GM23338 (cell line): ENCODE data around the gene H2BK1. TPM values are rescaled to one million over a fixed set of nuclear protein-coding genes. Genes with fewer than 3 reads are reported as not detected.

Source experiments
- ATAC-seq: fragments of 200-7000 bp; cut with Tn5 transposase; 3 replicates; pipeline ENCODE4 v1.9.1; 2020
- DNase-seq: peaks from one replicate; pipeline ENCODE4 v3.0.0-alpha.2; 2015; ENCODE audit warnings: low spot score
- H2AFZ ChIP-seq: fragments of 200-600 bp; sonication (generic); 2 replicates; pipeline ENCODE4 v1.8.0; 2016; ENCODE audit warnings: antibody characterized with exemption, mild to moderate bottlenecking, moderate library complexity
- H3F3A ChIP-seq: fragments of 200-600 bp; sonication (generic); replicated peaks from 2 replicates; pipeline ENCODE4 v1.8.0; 2017; ENCODE audit warnings: antibody characterized with exemption, mixed run types, low read depth
- H3K27ac ChIP-seq: fragments of 200-600 bp; sonication (generic); 2 replicates; pipeline ENCODE4 v1.6.1; 2016; ENCODE audit warnings: low read depth
- H3K27me3 ChIP-seq: fragments of 200-600 bp; sonication (generic); 2 replicates; pipeline ENCODE4 v1.8.0; 2016; ENCODE audit warnings: mild to moderate bottlenecking, mixed run types, moderate library complexity; ENCODE audit not compliant: insufficient read depth
- H3K36me3 ChIP-seq: fragments of 200-600 bp; sonication (generic); 2 replicates; pipeline ENCODE4 v1.8.0; 2016; ENCODE audit warnings: mild to moderate bottlenecking; ENCODE audit not compliant: insufficient read depth
- H3K4me1 ChIP-seq: fragments of 200-600 bp; sonication (generic); 2 replicates; pipeline ENCODE4 v1.8.0; 2016; ENCODE audit warnings: mild to moderate bottlenecking, moderate library complexity; ENCODE audit not compliant: insufficient read depth
- H3K4me2 ChIP-seq: fragments of 200-600 bp; sonication (generic); 2 replicates; pipeline ENCODE4 v1.7.1; 2017; ENCODE audit warnings: mixed run types
- H3K4me3 ChIP-seq: fragments of 200-600 bp; sonication (generic); 2 replicates; pipeline ENCODE4 v1.6.1; 2016; ENCODE audit warnings: mixed run types
- H3K79me2 ChIP-seq: fragments of 200-600 bp; sonication (generic); replicated peaks from 2 replicates; pipeline ENCODE4 v1.8.0; 2017; ENCODE audit warnings: mild to moderate bottlenecking; ENCODE audit not compliant: insufficient read depth
- H3K9me2 ChIP-seq: fragments of 200-600 bp; sonication (generic); 2 replicates; pipeline ENCODE4 v1.8.0; 2017; ENCODE audit not compliant: insufficient read depth
- H4K20me1 ChIP-seq: fragments of 200-600 bp; sonication (generic); replicated peaks from 2 replicates; pipeline ENCODE4 v1.8.0; 2017; ENCODE audit warnings: mild to moderate bottlenecking; ENCODE audit not compliant: insufficient read depth
- H3K27ac Mint-ChIP-seq: 2 replicates; pipeline ENCODE4 v1.8.0; 2020; ENCODE audit warnings: inconsistent platforms, mild to moderate bottlenecking, moderate library complexity, mixed read lengths
- H3K27me3 Mint-ChIP-seq: 3 replicates; pipeline ENCODE4 v1.8.0; 2022; ENCODE audit warnings: low read depth, mild to moderate bottlenecking, moderate library complexity, mixed read lengths, inconsistent platforms; ENCODE audit not compliant: insufficient read depth, poor library complexity
- H3K36me3 Mint-ChIP-seq: 3 replicates; pipeline ENCODE4 v1.8.0; 2021; ENCODE audit warnings: low read depth, mild to moderate bottlenecking, inconsistent platforms, moderate library complexity, mixed read lengths
- H3K4me1 Mint-ChIP-seq: 3 replicates; pipeline ENCODE4 v1.8.0; 2020; ENCODE audit warnings: mild to moderate bottlenecking, inconsistent platforms, mixed read lengths
- H3K4me3 Mint-ChIP-seq: 3 replicates; pipeline ENCODE4 v1.8.0; 2021; ENCODE audit warnings: moderate library complexity, mild to moderate bottlenecking, inconsistent platforms, mixed read lengths
- H3K9me3 Mint-ChIP-seq: 3 replicates; pipeline ENCODE4 v1.8.0; 2020; ENCODE audit warnings: moderate library complexity, mild to moderate bottlenecking, inconsistent platforms, mixed read lengths
- CREB1 ChIP-seq: fragments of 250-450 bp; sonication (Bioruptor Pico); IDR thresholded peaks from 2 replicates; pipeline ENCODE4 v1.5.0; 2020; ENCODE audit warnings: low read depth, mild to moderate bottlenecking, moderate library complexity
- CTCF ChIP-seq, 2 experiments: fragments of 200-600 bp in 1 of 2; sonication (generic) in 1 of 2; conservative IDR thresholded peaks; 2 replicates each; pipeline versions ENCODE4 v1.5.1 to v1.6.1; 2016 to 2017; ENCODE audit warnings: antibody characterized with exemption in 2 of 2, low read depth in 2 of 2, mild to moderate bottlenecking in 2 of 2, moderate library complexity in 1 of 2
- EZH2 ChIP-seq: fragments of 200-600 bp; sonication (generic); IDR thresholded peaks from one replicate; pipeline ENCODE4 v1.8.0; 2017; ENCODE audit warnings: antibody characterized with exemption, mild to moderate bottlenecking, low read depth; ENCODE audit not compliant: unreplicated experiment
- EZH2phosphoT487 ChIP-seq: fragments of 200-600 bp; sonication (generic); IDR thresholded peaks from one replicate; pipeline ENCODE4 v1.8.1; 2018; ENCODE audit warnings: antibody characterized with exemption; ENCODE audit not compliant: unreplicated experiment
- JUNB ChIP-seq: IDR thresholded peaks from one replicate; pipeline ENCODE4 v1.6.1; 2016; ENCODE audit warnings: antibody characterized with exemption; ENCODE audit not compliant: unreplicated experiment
- NANOG ChIP-seq: IDR thresholded peaks from 2 replicates; pipeline ENCODE4 v1.6.1; 2016; ENCODE audit warnings: antibody characterized with exemption, borderline replicate concordance
- POLR2AphosphoS5 ChIP-seq: IDR thresholded peaks from 2 replicates; pipeline ENCODE4 v1.6.1; 2016; ENCODE audit warnings: antibody characterized with exemption, low read depth
- STAT1 ChIP-seq: IDR thresholded peaks from one replicate; pipeline ENCODE4 v1.6.1; 2016; ENCODE audit warnings: antibody characterized with exemption; ENCODE audit not compliant: unreplicated experiment
- ZNF114 ChIP-seq: fragments of 250-450 bp; sonication (Bioruptor Pico); IDR thresholded peaks from 2 replicates; pipeline ENCODE4 v1.5.0; 2020; ENCODE audit warnings: mild to moderate bottlenecking, moderate library complexity
- ZNF331 ChIP-seq: fragments of 250-450 bp; sonication (Bioruptor Pico); IDR thresholded peaks from 2 replicates; pipeline ENCODE4 v1.5.0; 2020; ENCODE audit warnings: low read depth, mild to moderate bottlenecking, moderate library complexity
- polyA plus RNA-seq: library from polyadenylated mRNA; unstranded; fragments of >200 nt; fragmentation: Nextera tagmentation; extraction: Ambion mirVana; gene quantifications from 2 replicates; pipeline ENCODE4 v1.2.1, GENCODE V29; 2016
- total RNA-seq: library from RNA; depleted of rRNA; stranded (reverse); fragments of >200 nt; shearing (Covaris generic); gene quantifications from 2 replicates; pipeline ENCODE4 v1.2.3, GENCODE V29; 2014

The H2BK1 gene
- total and polyA plus RNA-seq, 2 experiments from 2014 or later, result not detected

DNA sequence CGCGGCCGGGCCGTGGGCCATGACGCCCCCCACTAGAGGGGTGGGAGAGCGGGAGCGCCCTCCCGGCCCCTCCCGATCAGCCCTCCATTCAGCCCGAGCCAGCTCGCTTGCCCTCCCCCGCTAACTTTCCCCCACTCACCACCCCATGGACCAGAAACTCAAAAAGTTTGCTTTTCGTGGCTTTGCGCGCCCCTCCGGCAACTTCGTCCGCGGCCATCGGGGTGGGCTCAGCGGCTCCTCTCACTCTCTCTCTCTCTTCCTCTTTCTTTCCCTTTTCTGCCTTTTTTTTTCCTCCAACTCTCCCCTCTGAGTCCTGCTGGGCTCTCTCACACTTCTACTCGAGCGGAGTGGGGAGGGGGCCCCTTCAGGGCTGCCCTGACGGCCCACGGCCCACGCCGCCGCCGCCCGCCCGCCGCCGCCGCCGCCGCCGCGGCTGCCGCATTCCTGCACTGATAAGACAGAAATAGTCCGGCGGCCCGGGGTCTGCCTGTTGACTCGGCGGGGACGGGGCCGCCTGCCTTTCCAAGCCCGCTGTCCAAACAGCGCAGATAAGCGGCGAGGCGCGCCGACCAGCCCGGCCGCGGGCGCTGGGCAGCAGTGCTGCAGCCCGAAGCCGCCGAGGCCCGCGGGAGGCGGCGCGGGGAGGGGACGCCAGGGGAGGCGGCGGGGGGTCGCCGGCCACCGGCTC lies 38.2 kb upstream of the H2BK1 start, which contains the start of gene SMARCD3:
Gene SMARCD3 (minus strand): TSS at position 349 of the 688 bp plus-strand sequence. CDS start 132 bp downstream, at position 217.
- Histone ChIP-seq H4K20me1 (no peaks in the 10 kb centered on the region), H3K36me3 (no peaks in the 10 kb centered on the region), H3K4me3 (peak within 1 kb of the TSS; percentile 59), H3K9me2 (no peaks in the 10 kb centered on the region), H2AFZ (peak within 1 kb of the TSS; percentile 83; the same call in 1 of the 2 replicates), H3K4me1 (peaks cover 50% of the 10 kb centered on the region), H3K79me2 (no peaks in the 10 kb centered on the region), H3K27me3 (peaks cover 88% of the 10 kb centered on the region), H3F3A (peaks cover 10% of the 10 kb centered on the region), H3K4me2 (peak within 1 kb of the TSS; percentile 86), H3K27ac (no peak within 1 kb of the TSS)
- DNase-seq (peak; percentile 73), ATAC-seq (peak; percentile 1; the same call in 2 of the 3 replicates)
- Mint-ChIP-seq H3K4me3 (peak within 1 kb of the TSS; percentile 81), H3K27me3 (peaks cover 74% of the 10 kb centered on the region), H3K27ac (no peak within 1 kb of the TSS), H3K9me3 (no peaks in the 10 kb centered on the region; the same call in 2 of the 3 replicates), H3K4me1 (peaks cover 64% of the 10 kb centered on the region), H3K36me3 (no peaks in the 10 kb centered on the region; the same call in 2 of the 3 replicates)
- TF ChIP-seq EZH2phosphoT487, result no peak
- no peak for TF ChIP-seq ZNF331 (CRISPR knock-in tag)
- peak; percentile 66 for TF ChIP-seq EZH2

GRCh38 chr7:151247611-151248345 lies 37.5 kb upstream of the H2BK1 start:
- Histone ChIP-seq H3K27ac (no peak overlapping the region), H3K4me1 (peaks cover 44% of the 10 kb centered on the region), H3K79me2 (no peaks in the 10 kb centered on the region), H2AFZ (0 out of 2 replicates have a peak overlapping the region, but pooled peaks have one; percentile 83), H3K4me2 (peak overlapping the region; percentile 86), H3F3A (peaks cover 8% of the 10 kb centered on the region), H3K4me3 (peak overlapping the region; percentile 59), H3K27me3 (peaks cover 81% of the 10 kb centered on the region), H3K9me2 (no peaks in the 10 kb centered on the region), H4K20me1 (no peaks in the 10 kb centered on the region), H3K36me3 (no peaks in the 10 kb centered on the region)
- Mint-ChIP-seq H3K36me3 (no peaks in the 10 kb centered on the region; the same call in 2 of the 3 replicates), H3K4me3 (peak overlapping the region; percentile 81), H3K27ac (no peak overlapping the region), H3K9me3 (no peaks in the 10 kb centered on the region; the same call in 2 of the 3 replicates), H3K27me3 (peaks cover 71% of the 10 kb centered on the region), H3K4me1 (peaks cover 66% of the 10 kb centered on the region)
- peak; percentile 74 for TF ChIP-seq EZH2
- TF ChIP-seq STAT1, result no peak
- DNase-seq (no peak), ATAC-seq (no peak)

DNA sequence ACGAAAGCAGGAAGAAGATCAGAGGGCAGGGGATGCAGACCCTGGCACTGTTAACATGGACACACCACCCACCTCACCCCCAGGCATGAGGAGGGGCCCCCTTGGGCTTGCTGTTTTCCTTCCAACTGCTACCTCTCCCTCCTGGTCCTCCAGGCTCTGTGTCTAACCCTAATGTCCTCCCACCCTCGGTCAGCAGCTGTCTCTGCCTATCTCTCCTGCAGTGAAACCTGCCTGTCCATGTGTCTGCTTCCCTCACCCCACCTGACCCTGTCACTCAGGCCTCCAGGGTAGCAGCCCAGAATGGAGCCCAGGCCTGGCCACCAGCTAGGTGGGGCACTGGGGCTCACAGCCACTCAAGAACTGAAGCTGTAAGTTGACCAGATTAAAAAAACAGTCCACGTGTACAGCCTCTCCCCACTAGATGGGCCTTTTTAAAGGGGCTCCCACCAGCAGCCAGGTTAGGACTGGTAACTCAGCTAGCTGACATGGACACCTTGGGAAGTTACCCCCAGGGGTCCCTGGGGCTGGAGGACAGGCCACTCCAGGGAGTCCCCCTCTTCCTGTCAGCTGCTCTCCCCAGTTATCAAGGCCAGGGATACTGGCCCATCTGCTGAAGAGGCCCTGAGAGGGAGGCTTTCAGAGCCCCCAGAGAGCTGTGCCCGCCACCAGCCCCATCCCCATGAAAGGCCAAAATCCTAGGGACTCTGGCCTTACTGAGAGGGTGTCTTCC lies 36.7 kb upstream of the H2BK1 start:
- Histone ChIP-seq H3F3A (peaks cover 5% of the 10 kb centered on the region; the same call in 1 of the 2 replicates), H3K4me2 (peak overlapping the region; percentile 86; the same call in 1 of the 2 replicates), H3K4me3 (no peak overlapping the region; the same call in 1 of the 2 replicates), H3K36me3 (no peaks in the 10 kb centered on the region), H2AFZ (no peak overlapping the region), H3K9me2 (no peaks in the 10 kb centered on the region), H4K20me1 (no peaks in the 10 kb centered on the region), H3K4me1 (peaks cover 44% of the 10 kb centered on the region), H3K79me2 (no peaks in the 10 kb centered on the region), H3K27ac (no peak overlapping the region), H3K27me3 (peaks cover 77% of the 10 kb centered on the region)
- no peak for ATAC-seq
- Mint-ChIP-seq H3K4me1 (peaks cover 67% of the 10 kb centered on the region), H3K27me3 (peaks cover 63% of the 10 kb centered on the region), H3K4me3 (peak overlapping the region; percentile 81), H3K9me3 (no peaks in the 10 kb centered on the region; the same call in 2 of the 3 replicates), H3K27ac (no peak overlapping the region), H3K36me3 (no peaks in the 10 kb centered on the region; the same call in 2 of the 3 replicates)
- DNase-seq, result no peak
- TF ChIP-seq JUNB (no peak), NANOG (no peak), STAT1 (no peak), POLR2AphosphoS5 (no peak), CTCF (conservative IDR thresholded peaks at IDR 0.05; ENCODE audit: low read depth in 2 of 2) (no peak), EZH2 (no peak), ZNF331 (CRISPR knock-in tag) (no peak), CREB1 (no peak), ZNF114 (CRISPR knock-in tag) (no peak)
